Measurements from ENCODE around the gene FLNB.

DNA sequence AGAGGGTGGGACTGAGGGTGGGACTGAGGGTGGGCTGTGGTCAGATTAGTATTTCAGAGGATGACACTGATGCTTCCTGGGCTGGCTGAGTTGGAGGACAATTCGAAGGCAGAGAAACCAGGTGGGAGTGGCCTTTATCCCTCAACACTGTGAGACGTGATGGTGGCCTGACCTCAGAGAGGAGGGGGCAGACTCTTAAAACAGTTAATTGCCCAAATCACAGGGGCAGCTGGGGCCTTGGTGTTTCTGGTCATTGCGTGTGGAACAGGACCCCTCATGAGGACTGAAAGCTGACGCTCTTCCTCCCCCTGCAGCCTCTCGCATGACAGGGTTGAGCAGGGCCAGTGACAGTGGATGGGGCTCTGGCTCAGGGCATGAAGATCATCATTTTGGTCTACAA, 183.8 kb downstream of the FLNB start:
- TF ChIP-seq POLR2A (IDR thresholded peaks at IDR 0.05; ENCODE audit: low read length) (no peak), GATA1 (IDR thresholded peaks at IDR 0.05; ENCODE audit: low read depth, low read length) (no peak)
